T-helper 17 cell (primary cell): ENCODE measurements around the gene LGALS14. TPM values are rescaled to one million over a fixed set of nuclear protein-coding genes. Genes with fewer than 3 reads are reported as not detected.
"Not testable (repeated sequence)": the region's sequence is repeated elsewhere in the genome, so short reads cannot be mapped to it uniquely, and the experiment has no call there.

Experiments used
- ATAC-seq: fragments of 150-1000 bp; cut with Tn5 transposase; 2 replicates; pipeline ENCODE4 v1.10.0; 2021; ENCODE audit warnings: mild to moderate bottlenecking, moderate library complexity
- DNase-seq, 3 donors: peaks; one replicate each; pipeline versions ENCODE4 v3.0.0 to v3.0.0-alpha.2; 2020 to 2021
- H3K9me3 ChIP-seq: one replicate; pipeline ENCODE4 v1.7.0; 2013; ENCODE audit warnings: low read length, mild to moderate bottlenecking; ENCODE audit not compliant: control insufficient read depth, poor library complexity, severe bottlenecking
- H3K27ac Mint-ChIP-seq: one replicate; pipeline ENCODE4 v1.8.0; 2022; ENCODE audit warnings: mild to moderate bottlenecking, moderate library complexity, mixed read lengths
- H3K27me3 Mint-ChIP-seq: one replicate; pipeline ENCODE4 v1.8.0; 2022; ENCODE audit warnings: mixed read lengths
- H3K36me3 Mint-ChIP-seq: one replicate; pipeline ENCODE4 v1.8.0; 2022; ENCODE audit warnings: low read depth, mixed read lengths
- H3K4me1 Mint-ChIP-seq: one replicate; pipeline ENCODE4 v1.8.0; 2022; ENCODE audit warnings: mild to moderate bottlenecking, mixed read lengths
- H3K4me3 Mint-ChIP-seq: one replicate; pipeline ENCODE4 v1.8.0; 2022; ENCODE audit warnings: mild to moderate bottlenecking, moderate library complexity, mixed read lengths
- total RNA-seq, 4 donors: library from RNA in 2 of 4; stranded (reverse) in 2 of 4; gene quantifications; one replicate each; pipeline ENCODE4 v1.2.3 and lab custom pipeline; 2022 to 2026

The LGALS14 gene
- total RNA-seq, 2 donors from 2014 or later = not detected

DNA sequence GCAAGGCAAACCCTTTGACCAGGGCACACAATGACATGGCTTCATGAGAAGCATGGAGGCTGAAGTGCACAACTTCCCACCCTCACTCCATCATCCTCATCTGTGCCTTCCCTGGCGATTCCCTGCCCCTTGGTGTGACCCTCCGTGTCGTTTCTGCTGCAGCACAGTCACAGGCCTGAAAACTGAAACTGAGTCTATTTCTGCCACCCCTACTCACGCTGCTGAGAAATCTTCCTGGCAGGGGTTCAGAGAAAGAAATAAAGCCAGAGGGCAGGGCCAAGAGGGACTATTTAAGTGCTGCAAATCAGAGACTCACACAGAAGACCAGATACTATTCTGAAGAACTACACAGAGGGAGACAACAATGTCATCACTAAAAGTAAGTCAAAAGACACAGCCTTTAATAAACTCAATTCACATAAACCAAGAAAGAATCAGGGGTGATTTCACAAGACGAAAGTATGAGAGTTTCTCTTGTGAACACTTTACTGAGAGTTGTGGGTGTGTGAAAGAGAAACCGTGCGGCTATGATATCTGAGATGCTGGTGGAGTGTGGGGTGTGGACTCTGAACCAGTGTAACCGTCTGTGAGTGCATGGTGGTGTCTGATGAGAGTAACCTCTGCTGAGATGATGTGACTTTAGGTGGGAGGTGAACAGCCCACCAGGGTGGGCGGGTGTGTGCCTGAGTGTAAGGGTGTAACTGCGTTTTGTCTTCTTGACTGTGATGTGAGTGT, 25.1 kb upstream of the LGALS14 start:
- peak overlapping the region; percentile 86 for H3K4me3 Mint-ChIP-seq
- peaks cover 36% of the 10 kb centered on the region for H3K4me1 Mint-ChIP-seq
- no peaks in the 10 kb centered on the region for H3K9me3 ChIP-seq
- ATAC-seq = peak; percentile 70
- H3K27ac Mint-ChIP-seq = peak overlapping the region; percentile 90
- H3K36me3 Mint-ChIP-seq = no peaks in the 10 kb centered on the region
- H3K27me3 Mint-ChIP-seq = no peaks in the 10 kb centered on the region
- no peak for DNase-seq

DNA sequence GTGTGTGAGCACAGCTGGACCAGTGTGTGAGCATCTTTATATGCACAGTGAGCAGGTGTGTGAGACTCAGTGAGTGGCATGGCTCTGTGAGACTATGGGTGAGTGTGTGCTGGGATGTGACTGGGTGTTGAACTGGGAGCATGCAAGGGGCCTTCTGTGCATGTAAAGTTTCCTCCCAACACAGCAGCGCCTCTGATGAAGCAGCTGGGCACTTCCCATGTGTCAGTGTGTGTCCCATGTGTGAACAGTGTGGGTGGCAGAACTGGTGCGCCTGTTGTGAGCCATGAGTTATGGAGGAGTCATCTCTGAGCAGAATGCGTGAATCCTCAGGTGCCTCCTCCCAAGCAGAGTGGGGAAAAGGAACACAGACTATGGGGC, 24.5 kb upstream of the LGALS14 start:
- no peaks in the 10 kb centered on the region for H3K27me3 Mint-ChIP-seq
- no peaks in the 10 kb centered on the region for H3K36me3 Mint-ChIP-seq
- H3K9me3 ChIP-seq = no peaks in the 10 kb centered on the region
- peak overlapping the region; percentile 90 for H3K27ac Mint-ChIP-seq
- DNase-seq (no peak), ATAC-seq (peak; percentile 28)
- peak overlapping the region; percentile 86 for H3K4me3 Mint-ChIP-seq
- peaks cover 36% of the 10 kb centered on the region for H3K4me1 Mint-ChIP-seq

DNA sequence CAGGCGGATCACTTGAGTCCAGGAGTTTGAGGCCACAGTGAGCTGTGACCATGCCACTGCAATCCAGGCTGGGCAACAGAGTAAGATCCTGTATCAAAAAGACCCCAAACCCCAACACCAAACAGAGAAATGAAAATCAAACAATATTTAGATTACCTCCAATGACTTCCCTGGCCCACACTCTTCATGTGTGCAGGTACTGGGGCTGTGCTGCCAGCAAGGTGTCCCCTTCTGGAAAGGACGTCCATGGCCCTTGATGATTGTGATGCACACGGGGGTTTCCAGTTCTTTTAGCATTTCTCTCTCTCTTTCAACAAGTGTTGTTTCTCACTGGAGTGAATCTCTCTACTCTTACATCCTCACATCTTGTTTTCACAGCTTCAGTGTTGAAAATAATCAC, 23.7 kb upstream of the LGALS14 start:
- no peak overlapping the region for H3K4me3 Mint-ChIP-seq
- DNase-seq (no peak), ATAC-seq (no peak)
- H3K27me3 Mint-ChIP-seq = peaks cover 4% of the 10 kb centered on the region
- peak overlapping the region; percentile 90 for H3K27ac Mint-ChIP-seq
- peaks cover 36% of the 10 kb centered on the region for H3K4me1 Mint-ChIP-seq
- H3K36me3 Mint-ChIP-seq = no peaks in the 10 kb centered on the region
- no peaks in the 10 kb centered on the region for H3K9me3 ChIP-seq

DNA sequence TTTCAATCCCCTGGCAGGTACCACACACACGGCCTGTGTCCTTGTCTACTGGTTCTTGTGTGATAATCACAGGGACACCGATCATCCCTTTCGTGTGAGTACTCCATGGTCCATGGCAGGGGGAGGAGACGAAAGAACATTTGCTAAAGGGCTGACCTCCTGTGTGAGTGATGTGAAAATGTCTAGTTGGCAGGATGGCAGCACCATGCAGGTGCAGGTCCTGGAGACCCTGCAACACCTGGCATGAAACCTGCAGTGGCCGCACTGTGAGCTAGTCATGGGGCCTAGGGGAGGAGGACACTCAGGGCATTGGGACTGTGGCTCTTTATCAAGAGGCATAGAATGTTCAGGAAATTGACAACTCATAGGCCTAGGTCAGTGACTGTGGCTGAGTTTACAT, 22.9 kb upstream of the LGALS14 start:
- Mint-ChIP-seq H3K27ac (no peak overlapping the region), H3K4me1 (peaks cover 32% of the 10 kb centered on the region), H3K36me3 (peaks cover 2% of the 10 kb centered on the region), H3K27me3 (peaks cover 7% of the 10 kb centered on the region), H3K4me3 (no peak overlapping the region)
- ATAC-seq = no peak
- DNase-seq = no peak
- no peaks in the 10 kb centered on the region for H3K9me3 ChIP-seq

DNA sequence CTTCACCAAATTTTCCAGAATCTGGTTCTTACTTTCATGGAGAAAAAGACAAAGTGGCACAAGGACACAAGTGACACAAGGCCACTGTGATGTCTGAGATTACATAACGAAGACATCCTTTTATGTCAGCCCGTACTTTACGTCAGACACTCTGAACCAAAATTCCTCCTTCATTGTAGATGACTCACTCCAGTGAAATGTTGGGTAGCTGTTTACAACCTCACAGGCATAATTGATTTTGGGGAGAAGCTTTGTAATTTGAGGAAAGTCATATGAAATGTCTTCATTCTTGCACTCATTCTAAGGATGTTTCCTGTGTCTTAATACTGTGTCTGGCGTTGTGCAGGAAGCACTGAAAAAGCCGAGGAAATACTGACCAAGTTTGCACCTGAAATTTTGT, 20.0 kb upstream of the LGALS14 start:
- no peak overlapping the region for H3K4me3 Mint-ChIP-seq
- ATAC-seq (no peak), DNase-seq (no peak)
- H3K36me3 Mint-ChIP-seq = peaks cover 4% of the 10 kb centered on the region
- H3K4me1 Mint-ChIP-seq = peaks cover 24% of the 10 kb centered on the region
- H3K27ac Mint-ChIP-seq = no peak overlapping the region
- H3K9me3 ChIP-seq = no peaks in the 10 kb centered on the region
- H3K27me3 Mint-ChIP-seq = peaks cover 12% of the 10 kb centered on the region

DNA sequence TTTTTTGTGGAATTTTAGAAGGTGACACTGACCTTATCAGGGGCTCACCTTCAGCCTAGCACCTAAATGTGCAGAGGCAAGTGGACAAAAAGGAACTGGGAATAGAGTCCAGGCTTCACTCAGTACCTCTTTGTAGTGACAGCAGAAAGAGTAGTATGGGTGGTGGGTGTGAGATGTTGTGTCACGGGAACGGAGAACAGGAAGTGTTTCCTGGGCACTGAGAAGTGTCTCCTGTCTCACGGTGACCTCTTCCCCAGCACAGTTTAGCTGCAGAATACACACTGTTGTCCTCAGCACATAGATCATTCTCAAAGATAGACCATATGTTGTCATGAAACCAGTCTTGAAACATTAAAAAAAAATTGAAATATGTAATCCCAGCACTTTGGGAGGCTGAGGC, 17.5 kb upstream of the LGALS14 start:
- Mint-ChIP-seq H3K27ac (no peak overlapping the region), H3K27me3 (peaks cover 20% of the 10 kb centered on the region)
- ATAC-seq = no peak

DNA sequence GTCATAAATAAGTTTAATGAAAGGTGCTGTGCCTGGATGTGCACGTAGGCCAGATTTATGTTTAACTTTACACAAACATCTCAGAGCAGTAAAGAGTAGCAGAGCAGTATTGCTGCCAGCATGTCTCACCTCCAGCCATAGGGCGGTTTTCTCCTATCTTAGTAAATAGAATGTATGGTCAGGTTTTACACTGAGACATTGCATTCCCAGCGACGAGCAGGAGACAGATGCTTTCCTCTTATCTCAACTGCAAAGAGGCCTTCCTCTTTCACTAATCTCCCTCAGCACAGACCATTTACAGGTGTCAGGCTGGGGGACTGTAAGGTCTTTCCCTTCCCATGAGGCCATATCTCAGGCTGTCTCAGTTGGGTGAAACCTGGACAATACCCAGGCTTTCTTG, 15.6 kb upstream of the LGALS14 start:
- not testable (repeated sequence) for H3K36me3 Mint-ChIP-seq, ATAC-seq, H3K4me1 Mint-ChIP-seq, H3K27ac Mint-ChIP-seq, DNase-seq, H3K9me3 ChIP-seq, H3K4me3 Mint-ChIP-seq
- H3K27me3 Mint-ChIP-seq = peaks cover 30% of the 10 kb centered on the region

More for the DNA sequence above, 17.5 kb upstream of the LGALS14 start:
- Mint-ChIP-seq H3K36me3 (peaks cover 4% of the 10 kb centered on the region), H3K4me1 (peaks cover 11% of the 10 kb centered on the region), H3K4me3 (no peak overlapping the region)
- no peaks in the 10 kb centered on the region for H3K9me3 ChIP-seq
- DNase-seq = no peak

DNA sequence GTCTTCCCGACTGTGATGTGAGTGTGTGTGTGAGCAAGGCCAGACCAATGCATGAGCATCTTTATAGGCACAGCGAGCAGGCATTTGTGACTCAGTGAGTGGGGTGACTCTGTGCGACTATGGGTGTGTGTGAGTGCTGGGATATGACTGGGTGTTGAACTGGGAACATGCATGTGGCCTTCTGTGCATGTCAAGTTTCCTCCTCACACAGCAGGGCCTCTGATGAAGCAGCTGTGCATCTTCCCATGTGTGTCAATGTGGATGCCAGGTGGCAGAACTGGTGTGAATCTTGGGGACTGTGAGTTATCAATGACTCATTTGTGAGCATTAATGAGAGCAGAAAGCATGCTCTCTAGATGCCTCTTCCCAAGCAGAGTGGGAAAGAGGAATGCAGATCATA, 12.1 kb upstream of the LGALS14 start:
- Mint-ChIP-seq H3K4me3 (no peak overlapping the region), H3K27ac (no peak overlapping the region), H3K27me3 (peaks cover 48% of the 10 kb centered on the region), H3K36me3 (no peaks in the 10 kb centered on the region), H3K4me1 (no peaks in the 10 kb centered on the region)
- no peak for ATAC-seq
- DNase-seq = no peak
- H3K9me3 ChIP-seq = no peaks in the 10 kb centered on the region

DNA sequence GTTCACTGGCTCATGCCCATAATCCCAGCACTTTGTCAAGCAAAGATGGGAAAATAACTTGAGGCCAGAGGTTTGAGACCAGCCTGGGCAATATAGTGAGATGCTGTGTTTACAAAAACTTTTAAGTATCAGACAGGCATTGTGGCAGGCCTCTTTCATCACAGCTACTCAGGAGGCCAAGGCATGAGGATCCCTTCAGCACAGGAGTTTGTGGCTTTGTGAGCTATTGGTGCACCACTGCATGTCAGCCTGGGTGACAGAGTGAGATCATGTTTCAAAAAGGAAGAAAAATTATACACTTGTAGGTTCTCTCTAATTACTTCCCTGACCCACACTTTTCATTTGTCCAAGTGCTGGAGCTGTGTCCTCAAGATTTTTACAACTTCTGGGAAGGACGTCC, 11.5 kb upstream of the LGALS14 start:
- Mint-ChIP-seq H3K4me1 (no peaks in the 10 kb centered on the region), H3K27me3 (peaks cover 54% of the 10 kb centered on the region), H3K27ac (no peak overlapping the region), H3K4me3 (no peak overlapping the region), H3K36me3 (no peaks in the 10 kb centered on the region)
- H3K9me3 ChIP-seq = no peaks in the 10 kb centered on the region
- no peak for ATAC-seq
- DNase-seq = no peak

DNA sequence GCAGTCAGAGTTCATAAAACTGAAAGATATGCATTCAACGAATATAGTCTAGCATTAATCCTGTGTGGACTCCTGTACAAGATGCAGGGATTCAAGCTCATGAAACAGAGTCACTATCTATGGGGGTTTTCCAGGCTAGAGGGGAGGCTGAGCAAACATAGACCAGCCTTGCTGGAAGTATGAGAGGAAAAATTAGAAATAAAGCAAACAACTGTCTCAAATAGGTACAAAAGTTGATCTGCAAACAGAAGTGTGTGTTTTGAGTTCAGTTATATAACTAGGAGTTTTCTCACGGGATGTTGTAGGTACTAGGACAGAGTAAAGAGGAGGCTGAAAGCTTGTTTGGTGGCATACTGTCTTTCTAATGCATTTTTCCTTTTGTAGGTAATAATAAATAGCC, 8.5 kb upstream of the LGALS14 start:
- H3K9me3 ChIP-seq = no peaks in the 10 kb centered on the region
- no peak for DNase-seq
- no peak for ATAC-seq
- H3K4me1 Mint-ChIP-seq = no peaks in the 10 kb centered on the region
- no peak overlapping the region for H3K4me3 Mint-ChIP-seq
- peaks cover 71% of the 10 kb centered on the region for H3K27me3 Mint-ChIP-seq
- H3K36me3 Mint-ChIP-seq = no peaks in the 10 kb centered on the region
- H3K27ac Mint-ChIP-seq = no peak overlapping the region

DNA sequence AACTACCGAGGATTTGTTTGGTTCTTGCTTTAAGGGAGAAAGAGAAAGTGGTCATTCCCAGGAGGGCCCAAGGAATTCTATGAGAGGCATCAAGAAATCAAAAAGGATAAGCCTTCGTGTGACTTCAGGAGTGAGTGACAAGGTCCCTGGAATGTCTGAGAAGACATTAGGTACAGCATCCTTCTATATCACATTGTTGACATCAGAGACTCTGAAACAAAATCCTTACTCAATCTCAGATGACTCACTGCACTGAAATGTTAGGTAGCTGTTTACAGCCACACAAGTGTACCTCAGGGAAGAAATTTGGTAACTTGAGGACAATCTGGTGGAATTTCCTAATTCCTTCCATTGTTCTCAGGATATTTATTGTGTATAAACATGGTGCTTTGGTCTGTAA, 7.9 kb upstream of the LGALS14 start:
- peaks cover 73% of the 10 kb centered on the region for H3K27me3 Mint-ChIP-seq
- H3K4me1 Mint-ChIP-seq = no peaks in the 10 kb centered on the region
- H3K27ac Mint-ChIP-seq = no peak overlapping the region
- DNase-seq (no peak), ATAC-seq (no peak)
- no peaks in the 10 kb centered on the region for H3K36me3 Mint-ChIP-seq
- H3K4me3 Mint-ChIP-seq = no peak overlapping the region
- H3K9me3 ChIP-seq = no peaks in the 10 kb centered on the region

DNA sequence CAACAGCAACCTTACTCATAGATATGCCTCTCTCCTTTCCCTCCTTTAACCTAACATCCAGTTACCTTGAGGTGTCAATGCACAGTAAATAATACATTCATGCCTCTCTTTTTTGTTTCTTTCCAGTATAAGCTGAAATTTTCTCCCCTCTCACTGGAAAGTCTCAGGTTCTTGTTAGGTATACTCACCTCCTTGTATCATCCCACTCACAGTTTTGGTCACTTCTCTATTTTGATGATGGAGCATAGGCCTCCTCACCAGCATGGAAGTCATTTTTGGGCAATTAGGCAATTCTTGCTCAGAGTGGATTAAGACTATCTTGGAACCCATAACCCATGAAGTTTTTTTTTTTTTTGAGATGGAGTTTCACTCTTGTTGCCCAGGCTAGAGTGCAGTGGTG, 5.7 kb upstream of the LGALS14 start:
- peaks cover 63% of the 10 kb centered on the region for H3K27me3 Mint-ChIP-seq
- no peak overlapping the region for H3K4me3 Mint-ChIP-seq

DNA sequence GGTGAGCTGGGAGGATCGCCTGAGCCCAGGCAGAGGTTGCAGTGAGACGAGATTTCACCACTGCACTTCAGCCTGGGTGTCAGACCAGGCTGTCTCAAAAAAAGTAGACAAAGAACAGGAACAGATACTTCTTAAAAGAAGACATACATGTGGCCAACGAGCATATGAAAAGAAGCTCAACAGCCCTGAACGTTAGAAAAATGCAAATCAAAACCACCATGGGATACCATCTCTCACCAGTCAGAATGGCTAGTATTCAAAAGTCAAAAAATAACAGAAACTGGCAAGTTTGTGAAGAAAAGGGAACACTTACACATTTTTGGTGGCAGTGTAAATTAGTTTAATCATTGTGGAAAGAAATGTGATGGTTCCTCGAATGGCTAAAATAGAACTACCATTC, 3.0 kb upstream of the LGALS14 start:
- DNase-seq = no peak
- H3K9me3 ChIP-seq = no peaks in the 10 kb centered on the region
- H3K36me3 Mint-ChIP-seq = no peaks in the 10 kb centered on the region
- no peak overlapping the region for H3K4me3 Mint-ChIP-seq
- H3K27ac Mint-ChIP-seq = no peak overlapping the region
- peaks cover 47% of the 10 kb centered on the region for H3K27me3 Mint-ChIP-seq
- peaks cover 12% of the 10 kb centered on the region for H3K4me1 Mint-ChIP-seq
- ATAC-seq = no peak

More for the DNA sequence above, 5.7 kb upstream of the LGALS14 start:
- no peaks in the 10 kb centered on the region for H3K9me3 ChIP-seq
- Mint-ChIP-seq H3K27ac (no peak overlapping the region), H3K36me3 (no peaks in the 10 kb centered on the region), H3K4me1 (no peaks in the 10 kb centered on the region)
- no peak for ATAC-seq
- no peak for DNase-seq

DNA sequence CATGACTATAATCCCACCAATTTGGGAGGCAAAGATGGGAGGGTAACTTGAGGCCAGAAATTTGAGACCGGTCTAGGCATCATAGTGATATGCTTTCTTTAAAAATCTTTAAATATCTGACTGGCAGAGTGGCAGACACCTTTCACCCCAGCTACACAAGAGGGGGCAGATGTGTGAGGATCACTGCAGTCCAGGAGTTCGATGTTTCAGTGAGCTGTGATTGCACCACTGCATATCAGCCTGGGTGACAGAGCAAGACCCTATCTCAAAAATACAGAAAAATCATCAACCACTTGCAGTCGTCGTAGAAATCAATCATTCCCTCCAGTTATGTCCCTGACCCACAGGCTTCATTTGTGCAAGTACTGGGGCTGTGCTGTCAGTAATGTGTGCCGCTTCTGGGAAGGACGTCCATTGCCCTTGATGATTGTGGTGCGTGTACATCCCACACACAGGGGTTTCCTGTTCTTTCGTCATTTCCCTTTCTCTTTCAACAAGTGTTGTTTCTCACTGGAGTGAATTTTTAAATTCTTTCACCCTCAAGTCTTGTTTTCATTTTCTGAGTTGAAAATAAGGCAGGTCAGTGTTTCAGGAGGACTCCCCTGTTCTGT, 1.4 kb downstream of the LGALS14 start:
- peak overlapping the region; percentile 15 for H3K4me3 Mint-ChIP-seq
- H3K4me1 Mint-ChIP-seq = peaks cover 17% of the 10 kb centered on the region
- H3K36me3 Mint-ChIP-seq = no peaks in the 10 kb centered on the region
- no peaks in the 10 kb centered on the region for H3K9me3 ChIP-seq
- H3K27me3 Mint-ChIP-seq = peaks cover 6% of the 10 kb centered on the region
- ATAC-seq (peak; percentile 56), DNase-seq (no peak)
- peak overlapping the region; percentile 70 for H3K27ac Mint-ChIP-seq
